ENCODE data around the gene GLDC.
"Not testable (repeated sequence)": the region's sequence is repeated elsewhere in the genome, so short reads cannot be mapped to it uniquely, and the experiment has no call there.

The GLDC gene

GRCh38 chr9:6565312-6565711 is 80.2 kb downstream of the GLDC start:
- DNase-seq (ENCODE audit: low read depth in 2 of 2) = no peak

- no peak for DNase-seq (ENCODE audit: low read depth in 2 of 2)
Measured at GRCh38 chr9:6564868-6565267, 80.7 kb downstream of the GLDC start.

GRCh38 chr9:6564360-6564759 is 81.2 kb downstream of the GLDC start:
- DNase-seq (ENCODE audit: low read depth in 2 of 2) = no peak

DNA sequence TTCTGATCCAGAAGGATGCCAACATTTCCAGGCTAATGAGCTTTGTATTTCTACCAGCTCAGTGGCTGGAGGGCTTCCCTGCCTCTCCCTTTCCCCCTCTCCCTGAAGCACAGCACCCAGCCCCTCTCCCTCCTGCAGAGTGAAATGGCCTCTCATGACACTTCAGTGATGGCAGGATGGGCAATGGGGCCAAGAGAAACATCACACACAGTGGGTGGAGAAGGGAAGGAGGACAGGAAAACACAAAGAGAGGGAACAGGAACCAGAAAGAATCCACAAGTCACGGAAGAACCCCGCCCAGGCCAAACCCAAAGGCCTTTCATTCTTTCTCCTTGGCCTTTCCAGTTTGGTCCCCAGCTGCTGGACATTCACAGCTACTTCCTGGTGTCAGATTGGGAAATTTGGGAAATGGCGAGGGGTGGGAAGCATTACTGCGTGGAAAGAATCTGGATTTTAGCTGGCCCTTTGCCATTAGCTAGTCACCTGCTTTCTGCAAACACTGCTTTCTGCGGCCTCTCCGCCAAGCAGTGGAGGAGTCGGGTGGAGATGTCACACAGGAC is 82.6 kb downstream of the GLDC start:
- no peak for DNase-seq (ENCODE audit: low read depth in 2 of 2)

GRCh38 chr9:6562201-6562600 is 83.3 kb downstream of the GLDC start:
- no peak for DNase-seq (ENCODE audit: low read depth in 2 of 2)

DNA sequence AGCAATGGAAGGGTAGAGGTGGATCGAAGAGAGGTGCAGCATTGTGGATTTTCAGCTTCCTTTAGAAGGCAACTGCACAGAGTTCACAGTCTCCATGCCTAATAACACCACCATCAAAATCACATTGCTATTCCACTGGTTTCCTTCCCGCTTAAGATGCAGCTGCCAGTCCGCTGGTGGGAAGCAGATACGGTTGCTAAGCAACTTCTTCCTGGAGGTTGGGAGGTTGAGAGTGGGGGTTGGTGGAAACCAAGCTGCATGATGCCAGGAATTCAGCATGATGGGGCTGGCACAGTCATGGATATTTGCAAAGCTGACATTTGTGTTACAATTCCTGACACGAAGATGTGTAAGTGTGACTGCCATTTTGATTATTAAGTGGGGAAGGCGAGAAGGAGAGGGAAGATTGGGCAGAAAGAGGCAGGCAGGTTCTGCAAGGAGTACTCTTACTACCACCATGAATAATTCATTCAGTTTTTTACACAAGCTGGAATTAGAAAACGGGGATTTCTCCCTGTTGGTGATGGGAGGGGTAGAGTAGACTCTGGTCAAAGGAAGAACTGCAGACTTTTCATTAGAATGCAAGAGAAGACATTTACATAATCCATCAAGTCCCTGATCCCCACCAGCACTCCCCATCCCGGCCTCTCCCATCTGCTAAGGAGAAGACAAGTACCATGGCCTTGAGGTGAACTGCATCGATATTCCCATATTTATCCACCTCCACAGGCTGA is 87.5 kb downstream of the GLDC start:
- DNase-seq (ENCODE audit: low read depth in 2 of 2) = no peak

DNA sequence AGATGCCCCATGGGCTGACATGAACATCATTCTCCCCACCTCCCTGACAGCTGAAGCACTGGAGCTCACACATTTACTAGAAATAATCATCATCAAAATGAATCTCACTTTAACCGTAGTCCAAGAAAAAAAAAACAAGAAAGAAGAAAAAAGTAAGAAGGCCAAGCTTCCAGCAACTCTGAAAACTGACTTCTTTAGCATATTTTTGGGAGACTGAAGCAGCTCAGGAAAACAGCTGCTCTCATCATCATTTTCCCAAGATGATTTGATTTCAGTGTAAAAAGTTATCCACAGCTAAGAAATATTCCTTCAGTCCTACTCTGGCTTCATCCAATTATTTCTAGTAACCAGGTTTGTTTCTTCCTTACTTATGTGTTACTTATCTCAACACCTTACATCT is 91.7 kb downstream of the GLDC start:
- DNase-seq (ENCODE audit: low read depth in 2 of 2) = no peak

DNA sequence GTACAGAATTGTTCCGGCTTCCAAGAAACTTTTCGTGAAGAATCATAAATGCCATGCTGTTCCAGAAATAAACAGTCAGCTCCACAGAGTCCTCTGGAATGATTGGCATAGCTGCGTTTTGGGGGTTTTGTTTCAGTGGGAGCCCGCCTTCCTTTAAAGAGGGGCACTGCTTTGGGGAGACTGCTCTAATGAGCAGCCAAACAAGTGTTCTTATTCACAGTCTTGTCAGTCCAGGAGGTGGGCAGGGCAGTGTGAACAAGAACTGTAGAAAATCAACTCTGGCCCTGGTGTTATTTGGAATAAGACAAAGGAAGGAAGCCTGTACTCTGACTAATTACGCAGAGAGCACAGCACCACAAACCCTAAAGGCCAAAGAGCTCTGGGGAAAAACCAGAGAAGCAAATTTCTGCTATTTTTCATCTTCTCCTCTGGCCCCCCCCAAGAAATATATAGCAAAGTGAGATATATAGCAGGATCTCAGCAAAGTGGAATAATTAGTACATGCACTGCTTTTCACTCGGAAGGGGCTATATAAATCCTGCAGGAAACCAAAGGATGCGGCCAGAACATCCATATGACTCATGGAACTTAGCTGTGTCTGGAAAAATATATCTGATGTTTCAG is 92.9 kb downstream of the GLDC start:
- no peak for DNase-seq (ENCODE audit: low read depth in 2 of 2)

- DNase-seq (ENCODE audit: low read depth in 2 of 2) = no peak
Measured at GRCh38 chr9:6552033-6552432, 93.5 kb downstream of the GLDC start.

DNA sequence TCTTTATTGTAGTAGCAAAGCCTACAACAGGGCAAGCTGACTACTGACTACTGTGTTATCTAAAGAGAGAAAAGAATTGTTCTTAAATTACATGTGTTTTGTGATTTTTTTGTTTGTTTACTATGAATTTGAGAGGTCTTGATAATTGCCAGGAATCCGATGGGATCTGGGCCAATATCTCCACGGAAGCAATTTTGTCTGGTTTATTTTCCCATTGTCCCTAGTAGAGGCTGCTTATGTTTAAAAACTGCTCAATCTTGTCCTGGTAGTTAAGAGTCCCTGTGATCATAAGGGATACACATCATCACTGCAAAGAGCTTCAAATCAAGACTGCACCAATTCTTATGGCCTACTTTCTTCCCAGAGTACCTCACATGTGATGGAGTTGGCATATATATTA is 94.4 kb downstream of the GLDC start:
- DNase-seq (ENCODE audit: low read depth in 2 of 2) = no peak

DNA sequence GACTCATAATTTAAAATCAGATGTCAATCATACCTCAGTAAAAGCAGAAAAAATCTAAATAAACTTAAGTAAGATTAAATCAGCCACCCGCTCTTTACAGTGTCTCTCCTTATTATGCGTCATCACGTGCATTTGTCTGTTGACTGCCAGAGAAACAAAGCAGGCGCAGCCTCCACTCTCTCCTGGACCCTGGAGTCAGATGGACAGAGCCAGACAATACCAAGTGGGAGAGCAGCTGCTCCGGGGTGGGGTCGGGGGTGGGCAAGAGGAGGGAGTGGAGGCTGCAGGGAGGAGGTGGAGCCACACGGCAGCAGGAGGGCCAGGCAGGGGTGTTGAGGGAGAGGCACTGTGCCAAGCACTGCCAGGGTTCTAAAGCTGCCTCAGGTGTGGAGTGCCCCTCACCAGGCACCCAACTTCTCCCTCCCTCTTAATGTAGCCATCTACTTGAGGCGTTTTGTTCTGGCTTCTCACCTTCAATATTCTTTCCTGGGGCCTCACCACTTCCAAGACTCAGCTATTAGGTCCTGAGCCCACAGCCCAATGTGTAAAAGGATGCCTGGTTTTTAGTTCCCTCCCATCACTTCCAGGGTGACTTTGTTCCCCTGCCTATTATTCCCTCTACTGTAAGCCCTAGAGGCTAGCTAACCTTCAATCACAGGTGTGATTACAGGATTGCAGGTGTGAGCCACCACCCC is 96.3 kb downstream of the GLDC start:
- DNase-seq (ENCODE audit: low read depth in 2 of 2) = no peak

- no peak for DNase-seq (ENCODE audit: low read depth in 2 of 2)
Measured at GRCh38 chr9:6545017-6545691, 100.4 kb downstream of the GLDC start.

DNA sequence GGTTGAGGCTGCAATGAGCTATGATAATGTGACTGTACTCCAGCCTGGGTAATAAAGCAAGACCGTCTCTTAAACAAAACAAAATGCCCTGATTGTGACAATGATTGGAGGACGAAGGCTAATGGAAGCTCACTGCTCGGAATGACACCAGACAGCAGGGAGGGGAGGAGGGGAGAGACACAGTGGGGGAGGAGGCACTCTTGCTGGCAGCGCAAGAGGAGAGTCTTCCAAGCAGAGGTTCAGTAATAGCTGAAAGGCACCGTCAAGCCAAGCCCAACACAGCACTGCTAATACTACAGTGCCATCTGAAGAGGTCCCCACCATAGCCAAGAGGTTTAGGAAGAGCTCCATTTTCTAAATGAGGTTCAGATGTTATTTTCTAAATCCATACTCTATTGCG is 102.3 kb downstream of the GLDC start:
- no peak for DNase-seq (ENCODE audit: low read depth in 2 of 2)

DNA sequence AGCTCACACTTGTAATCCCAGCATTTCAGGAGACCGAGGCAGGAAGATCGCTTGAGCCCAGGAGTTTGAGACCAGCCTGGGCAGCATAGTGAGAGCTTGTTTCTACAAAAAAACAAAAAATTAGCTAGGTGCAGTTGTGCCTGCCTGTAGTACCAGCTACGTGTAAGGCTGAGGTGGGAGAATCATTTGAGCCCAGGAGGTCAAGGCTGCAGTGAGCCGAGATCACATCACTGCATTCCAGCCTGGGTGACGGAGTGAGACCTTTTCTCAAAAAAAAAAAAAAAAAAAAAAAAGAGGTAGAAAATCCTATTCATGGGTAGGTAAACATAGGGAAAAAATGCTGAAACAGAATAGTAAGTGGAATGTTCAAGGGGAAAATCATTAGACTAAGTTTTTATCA is 102.9 kb downstream of the GLDC start:
- DNase-seq (ENCODE audit: low read depth in 2 of 2) = not testable (repeated sequence)

- DNase-seq (ENCODE audit: low read depth in 2 of 2) = no peak
Measured at GRCh38 chr9:6538666-6539071, 106.9 kb downstream of the GLDC start.

- DNase-seq (ENCODE audit: low read depth in 2 of 2) = no peak
Measured at GRCh38 chr9:6535594-6535993, 109.9 kb downstream of the GLDC start.

DNA sequence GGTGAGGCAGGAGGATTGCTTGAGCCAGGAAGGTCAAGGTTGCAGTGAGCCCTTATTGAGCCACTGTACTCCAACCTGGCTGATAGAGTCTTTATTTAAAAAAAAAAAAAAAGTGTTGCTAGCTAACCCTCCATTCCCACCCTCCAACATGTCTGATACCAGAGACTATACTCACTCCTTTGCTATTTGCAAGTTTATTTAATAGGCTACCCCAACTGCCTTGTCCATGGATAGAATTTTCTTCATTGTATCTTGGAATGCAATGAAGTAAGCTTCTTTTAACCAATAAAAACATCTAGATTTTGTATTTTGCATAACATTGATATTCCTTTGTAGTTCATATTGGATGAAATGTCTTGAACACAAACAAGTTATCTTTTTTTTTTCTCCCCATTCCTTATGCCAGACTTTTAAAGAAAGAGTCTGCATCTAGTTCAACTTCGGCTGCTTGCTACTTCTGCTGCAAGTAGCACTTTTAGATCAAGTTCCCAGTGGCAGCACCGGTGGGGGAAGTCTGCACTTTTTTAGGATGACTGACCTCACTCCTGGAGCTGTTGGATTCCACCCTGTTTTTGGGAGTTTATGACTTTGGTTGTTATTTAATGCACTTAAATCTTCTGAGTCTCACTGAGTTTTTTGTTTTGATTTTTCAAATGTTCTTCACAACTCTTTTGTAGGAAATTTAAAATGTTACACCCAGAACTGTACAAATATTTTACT is 120.0 kb downstream of the GLDC start:
- no peak for DNase-seq (ENCODE audit: low read depth in 2 of 2)

DNA sequence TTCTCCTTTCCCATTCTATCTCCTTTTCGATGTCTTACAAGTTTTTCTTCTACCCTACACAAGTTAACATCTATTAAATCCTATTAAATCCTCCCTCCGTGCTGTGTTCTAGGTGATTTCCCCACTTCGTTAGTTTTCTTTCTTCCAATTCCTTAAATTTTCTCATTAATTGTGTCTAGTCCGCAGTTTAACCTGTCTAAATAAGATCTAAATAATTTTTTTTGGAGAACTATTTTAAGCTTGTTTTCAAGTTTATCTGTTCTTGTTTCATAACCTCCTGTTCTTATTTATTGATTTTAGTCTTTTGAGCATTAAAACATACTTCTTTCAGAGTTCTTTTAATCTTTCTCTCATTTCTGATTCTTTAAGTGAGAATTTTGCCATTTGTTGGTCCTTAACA is 123.3 kb downstream of the GLDC start:
- no peak for DNase-seq (ENCODE audit: low read depth in 2 of 2)

- DNase-seq (ENCODE audit: low read depth in 2 of 2) = no peak
Measured at GRCh38 chr9:6512085-6512657, 133.4 kb downstream of the GLDC start.

DNA sequence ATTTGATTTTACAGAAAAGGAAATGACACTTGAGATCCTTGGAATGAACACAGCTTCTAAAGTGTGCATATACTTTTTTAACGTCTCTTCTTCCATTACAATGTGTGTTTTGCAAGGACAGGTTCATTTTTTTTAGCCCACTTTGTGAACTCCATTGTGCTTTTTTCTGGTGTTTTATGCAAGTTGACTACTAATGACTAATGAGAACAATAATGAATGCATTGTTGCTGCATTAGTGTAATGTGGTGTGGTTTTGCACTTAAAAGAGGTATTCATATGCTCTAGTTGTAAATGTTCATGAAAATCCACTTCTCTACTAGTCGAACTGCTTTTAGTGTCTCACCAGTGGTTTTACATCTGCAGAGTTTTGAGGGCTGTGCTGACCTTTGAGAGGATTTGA is 139.0 kb downstream of the GLDC start:
- DNase-seq (ENCODE audit: low read depth in 2 of 2) = no peak

- DNase-seq (ENCODE audit: low read depth in 2 of 2) = no peak
Measured at GRCh38 chr9:6502399-6502798, 143.1 kb downstream of the GLDC start.
